Heart right ventricle (tissue), 16 donors: ENCODE measurements around the gene PAPLN. TPM values are rescaled to one million over a fixed set of nuclear protein-coding genes. Genes with fewer than 3 reads are reported as not detected.
A peak's percentile ranks its signal among the peaks of the same experiment; 100 is the strongest.

Experiments
- ATAC-seq, 8 donors: fragments of 200-7000 bp; cut with Tn5 transposase; one replicate each; pipeline ENCODE4 v1.9.1; 2020; ENCODE audit warnings: mild to moderate bottlenecking in 8 of 8, moderate library complexity in 8 of 8, moderate number of reproducible peaks in 1 of 8
- DNase-seq, 2 donors: peaks; one replicate each; pipeline ENCODE4 v3.0.0-alpha.2; 2020
- H3K27ac ChIP-seq, 10 donors: fragments of 200-600 bp; sonication (generic) in 2 of 10; one replicate each; pipeline versions ENCODE4 v1.5.0 to v1.8.0; 2020 to 2022; ENCODE audit warnings: mild to moderate bottlenecking in 3 of 10
- H3K27me3 ChIP-seq, 7 donors: fragments of 200-600 bp; one replicate each; pipeline ENCODE4 v1.8.0; 2021 to 2022; ENCODE audit warnings: mild to moderate bottlenecking in 2 of 7
- H3K36me3 ChIP-seq, 9 donors: fragments of 200-600 bp; sonication (generic) in 1 of 9; one replicate each; pipeline versions ENCODE4 v1.5.0 to v1.8.0; 2020 to 2022; ENCODE audit warnings: mild to moderate bottlenecking in 2 of 9
- H3K4me1 ChIP-seq, 9 donors: fragments of 200-600 bp; sonication (generic) in 1 of 9; one replicate each; pipeline versions ENCODE4 v1.5.0 to v1.8.0; 2020 to 2022; ENCODE audit warnings: mild to moderate bottlenecking in 4 of 9
- H3K4me3 ChIP-seq, 10 donors: fragments of 200-600 bp; sonication (generic) in 2 of 10; one replicate each; pipeline versions ENCODE4 v1.5.0 to v1.8.0; 2020 to 2022; ENCODE audit warnings: mild to moderate bottlenecking in 7 of 10, moderate library complexity in 2 of 10
- H3K9me3 ChIP-seq, 11 donors: fragments of 200-600 bp in 10 of 11; sonication (generic) in 2 of 11; one replicate each; pipeline versions ENCODE4 v1.5.0 to v1.8.0; 2013 to 2022; ENCODE audit warnings: mild to moderate bottlenecking in 2 of 11, control low read depth in 1 of 11, moderate library complexity in 1 of 11
- CTCF ChIP-seq, 9 donors: fragments of 200-600 bp; sonication (generic) in 2 of 9; IDR thresholded peaks; one replicate each; pipeline versions ENCODE4 v1.5.0 to v1.8.0; 2021 to 2022; ENCODE audit warnings: antibody characterized with exemption in 9 of 9, mild to moderate bottlenecking in 5 of 9, moderate library complexity in 1 of 9
- WGBS, 2 donors: extraction: QIAGEN DNeasy Blood & Tissue Kit; methylation state at CpG; one replicate each; pipeline ENCODE4 v1.1.7; 2013; ENCODE audit warnings: inconsistent platforms in 1 of 2; 5-methylcytosine and 5-hydroxymethylcytosine counted together
- intact Hi-C, 10 donors: fragments of 100-400 bp; cut with DNase I; formaldehyde crosslinking; loops; one replicate each; pipeline versions ENCODE4 v1.11.1 to v1.14.2; 2022
- polyA plus RNA-seq, 2 donors: library from polyadenylated mRNA; stranded (reverse); fragments of 200-250 nt; gene quantifications; one replicate each; pipeline ENCODE4 v1.2.3, GENCODE V29; 2013
- total RNA-seq, 10 donors: library from RNA; stranded (reverse); fragmentation: NEBNext Ultra II Directional in 3 of 10; extraction: Animal tissue kit (Norgen Biotek cat#: 25700) in 3 of 10; gene quantifications; one replicate each; pipeline versions ENCODE4 v1.2.1 to v1.2.4, GENCODE V29; 2021 to 2023
- donor health status: Arrhythmogenic right ventricular cardiomyopathy.
- donor health status: ischemic (EF 13 %, LVEDD 7.1; RV severe dilation, severe dysfunction).
- donor health status: healthy with polysubstance abuse.
- donor health status: DM: no; HTN: yes; CAD: no.
- donor health status: DM: no; HTN: no; CAD: no.
- donor health status: ischemic (EF 25% LVEDD 6.9; RV normal size, moderate dysfunction).
- donor health status: ischemic (EF 25% LVEDD 5.7; RV mildly dilated, moderate dysfunction).
- donor health status: healthy.
- donor health status: DM: yes; HTN: yes; CAD: no.
- donor health status: Ischemic cardiomyopathy.
- donor health status: ischemic (EF 35%, LVEDD 5.7; RV mildly dilated, moderate dysfunction).
- donor health status: nonischemic (EF 11% LVEDD 7.7; RV severe dilation, severe dysfunction).
- donor health status: DM: yes; HTN: yes; CAD: no.
- donor health status: PGD.
- donor health status: ischemic (EF 29% LVEDD 5.4; RV normal size, mild dysfunction).
- donor health status: nonischemic (EF 23%, LVEDD 6.1; RV moderate dilation, normal function).

The PAPLN gene
- total and polyA plus RNA-seq, 12 donors = 0.64 to 4.1 (median 1.8) TPM

- Histone ChIP-seq H3K4me1 (peaks cover 5 to 83% (median 32%) of the 10 kb centered on the region in 9 donors), H3K36me3 (no peaks in the 10 kb centered on the region), H3K9me3 (no peaks in the 10 kb centered on the region), H3K27me3 (peaks cover 9 to 92% (median 73%) of the 10 kb centered on the region in 7 donors), H3K4me3 (peak overlapping the region; percentile 32 to 57 (median 54)), H3K27ac (peak overlapping the region in 2 of 10 donors; percentile 25 to 44)
- whole genome bisulfite sequencing, 2 donors = 4% methylated on average over 56 to 73 of the region's 73 CpGs
- TF ChIP-seq CTCF (IDR thresholded peaks at IDR 0.05) = no peak
- DNase-seq (no peak), ATAC-seq (peak in 4 of 8 donors; percentile 6 to 27 (median 20))
- intact Hi-C loops = no loop called here
Observed at GRCh38 chr14:73237786-73238423, 599 bp downstream of the PAPLN start.

- Histone ChIP-seq H3K36me3 (no peaks in the 10 kb centered on the region), H3K27me3 (peaks cover 9 to 89% (median 73%) of the 10 kb centered on the region in 7 donors), H3K9me3 (no peaks in the 10 kb centered on the region), H3K4me1 (peaks cover 5 to 82% (median 32%) of the 10 kb centered on the region in 9 donors), H3K4me3 (peak overlapping the region in 9 of 10 donors; percentile 44 to 57 (median 55)), H3K27ac (peak overlapping the region in 2 of 10 donors; percentile 25 to 44)
- DNase-seq (no peak), ATAC-seq (peak in 1 of 8 donors; percentile 6)
- intact Hi-C loops = no loop called here
- WGBS, 2 donors = 51 to 58% methylated on average over 10 of the region's 10 CpGs
- no peak for TF ChIP-seq CTCF (IDR thresholded peaks at IDR 0.05)
Observed at GRCh38 chr14:73238424-73238852, 1.1 kb downstream of the PAPLN start.

GRCh38 chr14:73238941-73239340 is 1.6 kb downstream of the PAPLN start:
- 87 to 88% methylated on average over 11 of the region's 11 CpGs for WGBS, 2 donors
- Histone ChIP-seq H3K27ac (no peak overlapping the region), H3K36me3 (no peaks in the 10 kb centered on the region), H3K27me3 (peaks cover 9 to 88% (median 75%) of the 10 kb centered on the region in 7 donors), H3K9me3 (no peaks in the 10 kb centered on the region), H3K4me1 (peaks cover 5 to 82% (median 32%) of the 10 kb centered on the region in 9 donors), H3K4me3 (peak overlapping the region in 6 of 10 donors; percentile 36 to 57 (median 43))
- DNase-seq (no peak), ATAC-seq (peak in 1 of 8 donors; percentile 25)
- no peak for TF ChIP-seq CTCF (IDR thresholded peaks at IDR 0.05)
- intact Hi-C loops = no loop called here

GRCh38 chr14:73239393-73240241 is 2.3 kb downstream of the PAPLN start:
- Histone ChIP-seq H3K4me1 (peaks cover 5 to 82% (median 32%) of the 10 kb centered on the region in 9 donors), H3K4me3 (peak overlapping the region in 9 of 10 donors; percentile 26 to 57 (median 43)), H3K36me3 (no peaks in the 10 kb centered on the region), H3K27ac (peak overlapping the region in 1 of 10 donors; percentile 7), H3K27me3 (peaks cover 9 to 88% (median 75%) of the 10 kb centered on the region in 7 donors), H3K9me3 (no peaks in the 10 kb centered on the region)
- WGBS, 2 donors = 9 to 11% methylated on average over 48 of the region's 48 CpGs
- intact Hi-C loops = no loop called here
- ATAC-seq (peak in 7 of 8 donors; percentile 36 to 73 (median 44)), DNase-seq (peak in 1 of 2 donors; percentile 33)
- no peak for TF ChIP-seq CTCF (IDR thresholded peaks at IDR 0.05)
